Measurements from ENCODE around the gene LDHAL6B.

Gene LDHAL6B

DNA sequence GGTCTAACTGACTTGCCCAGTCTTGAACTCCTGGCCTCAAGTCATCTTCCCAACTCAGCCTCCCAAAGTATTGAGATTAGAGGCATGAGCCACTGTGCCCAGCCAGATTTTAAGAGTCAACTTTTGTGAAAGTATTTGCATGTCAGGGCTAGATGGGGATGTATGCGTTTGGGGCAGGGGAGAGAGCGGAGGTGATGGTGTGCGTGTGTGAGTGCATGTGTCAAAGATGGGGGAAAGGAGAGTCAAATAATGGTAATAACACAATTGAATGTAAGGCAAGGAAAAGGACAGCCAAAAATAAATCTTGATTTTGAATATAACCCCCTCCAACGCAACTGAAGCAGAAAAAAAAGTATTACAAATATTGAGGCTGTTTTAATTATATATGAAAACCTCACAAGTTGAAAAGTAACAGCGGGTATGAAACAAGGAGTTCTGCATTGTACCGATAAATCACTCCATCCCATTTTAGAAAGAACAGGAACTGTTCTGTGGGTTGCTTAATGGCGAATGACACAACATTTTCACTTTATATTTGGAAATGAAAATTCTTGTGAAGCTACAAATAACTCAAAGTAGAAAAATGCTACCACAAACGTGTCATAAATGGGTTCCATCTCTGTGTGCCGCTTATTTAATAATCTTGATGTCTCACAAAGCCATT, 29.9 kb upstream of the LDHAL6B start:
- TF ChIP-seq TAF1 (IDR thresholded peaks at IDR 0.05; ENCODE audit: borderline replicate concordance, insufficient read depth, low read length), result no peak
- TF ChIP-seq POLR2AphosphoS5 (IDR thresholded peaks at IDR 0.05; ENCODE audit: low read depth, low read length), result no peak
- TF ChIP-seq, protein P1, sequence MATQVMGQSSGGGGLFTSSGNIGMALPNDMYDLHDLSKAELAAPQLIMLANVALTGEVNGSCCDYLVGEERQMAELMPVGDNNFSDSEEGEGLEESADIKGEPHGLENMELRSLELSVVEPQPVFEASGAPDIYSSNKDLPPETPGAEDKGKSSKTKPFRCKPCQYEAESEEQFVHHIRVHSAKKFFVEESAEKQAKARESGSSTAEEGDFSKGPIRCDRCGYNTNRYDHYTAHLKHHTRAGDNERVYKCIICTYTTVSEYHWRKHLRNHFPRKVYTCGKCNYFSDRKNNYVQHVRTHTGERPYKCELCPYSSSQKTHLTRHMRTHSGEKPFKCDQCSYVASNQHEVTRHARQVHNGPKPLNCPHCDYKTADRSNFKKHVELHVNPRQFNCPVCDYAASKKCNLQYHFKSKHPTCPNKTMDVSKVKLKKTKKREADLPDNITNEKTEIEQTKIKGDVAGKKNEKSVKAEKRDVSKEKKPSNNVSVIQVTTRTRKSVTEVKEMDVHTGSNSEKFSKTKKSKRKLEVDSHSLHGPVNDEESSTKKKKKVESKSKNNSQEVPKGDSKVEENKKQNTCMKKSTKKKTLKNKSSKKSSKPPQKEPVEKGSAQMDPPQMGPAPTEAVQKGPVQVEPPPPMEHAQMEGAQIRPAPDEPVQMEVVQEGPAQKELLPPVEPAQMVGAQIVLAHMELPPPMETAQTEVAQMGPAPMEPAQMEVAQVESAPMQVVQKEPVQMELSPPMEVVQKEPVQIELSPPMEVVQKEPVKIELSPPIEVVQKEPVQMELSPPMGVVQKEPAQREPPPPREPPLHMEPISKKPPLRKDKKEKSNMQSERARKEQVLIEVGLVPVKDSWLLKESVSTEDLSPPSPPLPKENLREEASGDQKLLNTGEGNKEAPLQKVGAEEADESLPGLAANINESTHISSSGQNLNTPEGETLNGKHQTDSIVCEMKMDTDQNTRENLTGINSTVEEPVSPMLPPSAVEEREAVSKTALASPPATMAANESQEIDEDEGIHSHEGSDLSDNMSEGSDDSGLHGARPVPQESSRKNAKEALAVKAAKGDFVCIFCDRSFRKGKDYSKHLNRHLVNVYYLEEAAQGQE (IDR thresholded peaks at IDR 0.05; ENCODE audit: insufficient read depth in 1 of 2, low read depth in 2 of 2, low read length in 2 of 2), result no peak

DNA sequence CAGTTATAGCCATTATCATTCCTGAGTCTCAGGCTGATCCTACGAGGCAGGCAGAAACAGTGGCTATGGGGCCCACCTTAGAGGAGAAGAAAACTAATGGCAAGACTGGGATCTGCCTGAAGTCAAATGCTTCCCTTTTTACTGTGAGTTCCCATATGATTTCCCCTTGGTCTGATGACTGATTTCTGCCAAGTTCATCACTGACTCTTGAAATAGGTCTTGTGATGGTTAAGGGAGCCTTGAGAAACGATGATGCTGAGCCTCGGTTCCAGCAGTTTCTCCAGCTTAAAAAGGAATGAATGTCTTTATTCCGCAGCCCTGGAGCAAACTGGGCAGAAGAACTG, 29.4 kb upstream of the LDHAL6B start:
- no peak for TF ChIP-seq TAF1 (IDR thresholded peaks at IDR 0.05; ENCODE audit: borderline replicate concordance, insufficient read depth, low read length)
- TF ChIP-seq, protein P1 (IDR thresholded peaks at IDR 0.05; ENCODE audit: insufficient read depth in 1 of 2, low read depth in 2 of 2, low read length in 2 of 2), result no peak
- TF ChIP-seq FOXP2 (optimal IDR thresholded peaks at IDR 0.05; ENCODE audit: borderline replicate concordance, extremely low read depth, extremely low read length, insufficient read depth), result no peak
- no peak for TF ChIP-seq POLR2AphosphoS5 (IDR thresholded peaks at IDR 0.05; ENCODE audit: low read depth, low read length)
- TF ChIP-seq SIN3A (IDR thresholded peaks at IDR 0.05; ENCODE audit: borderline replicate concordance, insufficient read depth, low read length), result no peak

DNA sequence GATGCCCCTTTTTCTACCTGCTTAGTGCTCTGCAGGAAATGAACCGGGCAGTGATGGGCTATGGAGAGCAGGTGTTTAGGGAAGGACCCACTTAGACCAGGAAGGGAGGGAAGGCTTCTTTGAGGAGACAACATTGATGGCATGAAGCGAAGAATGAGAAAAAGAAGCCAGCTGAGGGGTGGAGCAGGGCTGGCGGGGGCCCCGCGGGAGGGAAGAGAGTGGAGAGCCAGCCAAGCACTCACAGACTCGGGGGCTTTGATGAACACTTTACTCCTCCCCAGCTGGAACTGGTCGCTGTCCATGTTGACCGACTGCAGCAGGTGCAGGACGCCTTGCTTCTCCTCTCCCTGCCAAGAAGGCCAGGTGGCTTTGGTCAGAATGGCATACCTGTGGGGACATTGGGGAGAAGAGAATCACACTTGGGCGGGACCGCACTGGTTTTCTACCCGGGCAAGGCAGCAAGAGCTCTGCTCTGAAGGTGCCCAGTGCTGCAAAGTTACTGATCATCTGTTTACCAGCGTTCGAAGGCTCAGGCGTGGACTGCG, 28.4 kb upstream of the LDHAL6B start:
- TF ChIP-seq, protein P1 (IDR thresholded peaks at IDR 0.05; ENCODE audit: insufficient read depth in 1 of 2, low read depth in 2 of 2, low read length in 2 of 2), result no peak
- TF ChIP-seq SIN3A (IDR thresholded peaks at IDR 0.05; ENCODE audit: borderline replicate concordance, insufficient read depth, low read length) (no peak), TAF1 (IDR thresholded peaks at IDR 0.05; ENCODE audit: borderline replicate concordance, insufficient read depth, low read length) (no peak), POLR2AphosphoS5 (IDR thresholded peaks at IDR 0.05; ENCODE audit: low read depth, low read length) (no peak), FOXP2 (optimal IDR thresholded peaks at IDR 0.05; ENCODE audit: borderline replicate concordance, extremely low read depth, extremely low read length, insufficient read depth) (no peak)

DNA sequence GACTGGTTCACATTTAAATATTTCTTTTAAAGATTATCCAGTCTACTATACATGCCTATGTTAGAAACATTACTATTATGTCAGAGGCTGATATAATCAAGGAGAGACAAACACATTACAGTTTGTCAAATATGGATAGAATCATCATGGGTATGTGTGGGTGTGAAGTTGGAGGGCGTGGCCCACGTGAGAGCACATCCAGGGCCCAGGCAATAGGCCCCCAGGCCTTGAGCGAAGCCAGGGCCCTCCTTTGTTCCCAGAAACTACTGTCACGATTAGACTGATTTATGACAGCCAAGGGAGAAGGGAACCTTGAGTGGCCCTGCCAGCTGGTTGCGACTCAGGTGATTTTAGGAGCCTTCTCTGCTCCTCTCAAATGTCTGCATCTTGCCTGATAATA, 26.9 kb upstream of the LDHAL6B start:
- TF ChIP-seq SIN3A (IDR thresholded peaks at IDR 0.05; ENCODE audit: borderline replicate concordance, insufficient read depth, low read length), result no peak

DNA sequence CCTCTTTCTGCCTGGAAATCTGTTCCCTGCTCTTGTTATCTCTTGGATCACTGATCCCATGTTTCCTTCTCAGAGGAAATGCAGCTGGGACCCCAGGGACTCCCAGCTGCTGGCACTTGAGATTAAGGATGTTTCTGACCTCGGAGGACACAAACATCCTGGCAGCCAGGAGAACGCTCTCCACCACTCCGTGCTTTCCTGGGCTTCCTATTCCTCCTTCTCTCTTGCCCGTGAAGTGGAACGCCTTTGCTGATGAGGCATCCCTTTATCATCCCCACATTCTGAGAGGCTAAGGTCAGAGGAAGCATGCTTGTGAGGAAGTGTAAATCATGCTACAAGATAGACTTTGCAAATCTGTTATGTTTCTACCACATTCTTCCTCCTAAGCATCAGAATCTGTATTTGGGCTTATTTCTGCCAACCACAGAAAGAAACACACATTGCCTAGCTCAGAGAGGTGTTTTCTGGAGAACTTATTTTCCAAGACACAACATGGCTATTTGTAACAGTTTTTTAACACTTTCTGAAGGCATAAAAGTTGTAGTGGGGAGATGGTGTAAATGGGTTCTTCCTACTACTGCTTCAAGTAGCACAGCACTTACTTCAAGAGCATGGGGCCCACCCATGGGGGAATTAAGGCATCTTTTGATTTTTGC, 25.6 kb upstream of the LDHAL6B start:
- TF ChIP-seq POLR2AphosphoS5 (IDR thresholded peaks at IDR 0.05; ENCODE audit: low read depth, low read length), result no peak
- TF ChIP-seq, protein P1 (IDR thresholded peaks at IDR 0.05; ENCODE audit: insufficient read depth in 1 of 2, low read depth in 2 of 2, low read length in 2 of 2), result no peak
- TF ChIP-seq TAF1 (IDR thresholded peaks at IDR 0.05; ENCODE audit: borderline replicate concordance, insufficient read depth, low read length), result no peak

All from PFSK-1 (cell line).